Activated CD4-positive, CD25-positive, alpha-beta regulatory T cell (primary cell): ENCODE results near the gene CEP68.
"Not testable (repeated sequence)": the region's sequence is repeated elsewhere in the genome, so short reads cannot be mapped to it uniquely, and the experiment has no call there.

Source experiments
- DNase-seq, 4 experiments: peaks; one replicate each; lab custom pipeline; 2025; lab: John Stamatoyannopoulos, UW

CEP68 gene

GRCh38 chr2:65030476-65031332 lies 25.5 kb upstream of the CEP68 start:
- DNase-seq = no peak

GRCh38 chr2:65031341-65032018 lies 24.7 kb upstream of the CEP68 start:
- DNase-seq = no peak

- no peak for DNase-seq
Measured at GRCh38 chr2:65032019-65032975, 23.9 kb upstream of the CEP68 start.

GRCh38 chr2:65033178-65033577 lies 23.0 kb upstream of the CEP68 start:
- DNase-seq = no peak

GRCh38 chr2:65033667-65034066 lies 22.5 kb upstream of the CEP68 start:
- not testable (repeated sequence) for DNase-seq

GRCh38 chr2:65035351-65035943 lies 20.8 kb upstream of the CEP68 start:
- DNase-seq = no peak

GRCh38 chr2:65037178-65037577 lies 19.0 kb upstream of the CEP68 start:
- DNase-seq = no peak

- no peak for DNase-seq
Measured at GRCh38 chr2:65039640-65040039, 16.6 kb upstream of the CEP68 start.

- peak; percentile 41 to 58 (median 46) for DNase-seq
Measured at GRCh38 chr2:65040400-65041261, 15.6 kb upstream of the CEP68 start.

GRCh38 chr2:65043001-65043400 lies 13.2 kb upstream of the CEP68 start:
- no peak for DNase-seq

GRCh38 chr2:65044097-65044735 lies 12.0 kb upstream of the CEP68 start:
- DNase-seq = no peak

- no peak for DNase-seq
Measured at GRCh38 chr2:65045651-65046050, 10.6 kb upstream of the CEP68 start.

- DNase-seq = no peak
Measured at GRCh38 chr2:65046633-65047407, 9.4 kb upstream of the CEP68 start.

- DNase-seq = no peak
Measured at GRCh38 chr2:65049010-65049639, 7.1 kb upstream of the CEP68 start.

GRCh38 chr2:65050931-65051330 lies 5.3 kb upstream of the CEP68 start:
- DNase-seq = no peak

- DNase-seq = peak in 1 of 4 experiments; percentile 14
Measured at GRCh38 chr2:65053199-65053598, 3.0 kb upstream of the CEP68 start.

- no peak for DNase-seq
Measured at GRCh38 chr2:65054749-65055421, 1.3 kb upstream of the CEP68 start.

- peak; percentile 46 to 56 (median 52) for DNase-seq
Measured at GRCh38 chr2:65055422-65056214, 598 bp upstream of the CEP68 start.
